HG03103 (cell line): ENCODE measurements around the gene MFAP3.
"Not testable (repeated sequence)": the region's sequence is repeated elsewhere in the genome, so short reads cannot be mapped to it uniquely, and the experiment has no call there.

ENCODE experiments used
- ATAC-seq: cut with Tn5 transposase; IDR thresholded peaks from one replicate; pipeline ENCODE4 v1.9.1; 2021; ENCODE audit warnings: low read depth; ENCODE audit not compliant: unreplicated experiment

Gene MFAP3

DNA sequence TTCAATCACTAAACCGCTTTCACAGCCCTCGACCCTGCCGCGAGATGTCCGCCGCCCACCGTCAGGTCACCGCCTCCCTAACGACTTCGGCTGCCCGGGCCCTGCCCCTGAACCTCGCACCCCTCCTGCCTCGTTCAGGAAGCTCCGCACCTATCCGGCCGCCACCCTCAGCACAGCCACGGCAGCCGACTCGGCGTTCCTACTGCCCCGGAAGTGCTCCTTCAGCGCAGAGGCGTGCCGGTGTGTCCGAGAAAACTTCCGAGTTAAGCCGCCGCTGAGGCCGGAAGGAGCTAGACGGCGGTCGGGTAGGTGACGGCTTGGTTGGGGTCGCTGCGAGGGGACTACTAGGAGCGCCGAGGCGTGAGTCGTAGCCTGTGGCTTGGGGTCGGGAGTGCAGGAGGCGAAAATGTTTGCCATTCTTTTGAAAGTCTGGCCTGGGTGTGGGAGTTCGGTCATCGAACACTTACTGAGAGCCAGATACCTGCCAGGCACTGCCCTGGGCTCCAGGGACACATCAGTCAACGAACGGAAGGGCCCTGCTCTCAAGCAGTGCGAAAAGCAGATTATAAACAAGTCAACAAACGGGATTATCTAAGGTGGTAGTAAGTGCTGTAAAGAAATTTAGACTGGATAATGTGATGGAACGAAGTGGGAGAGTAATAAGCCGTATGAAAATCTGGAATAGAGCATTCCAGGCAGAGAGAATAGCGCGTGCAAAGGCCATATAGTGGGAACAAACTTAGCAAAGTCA, at the start of gene MFAP3, which contains the start of gene FAM114A2:
Gene MFAP3, plus strand, starts transcription at position 261 of the 751 bp plus-strand sequence. CDS start 10,756 bp downstream, outside the sequence.
Gene FAM114A2, minus strand, starts transcription at position 204 of the 751 bp plus-strand sequence. CDS start 3,957 bp downstream, outside the sequence.
- ATAC-seq = peak; percentile 98

- no peak for ATAC-seq
Observed at GRCh38 chr5:153991168-153991567, 47.6 kb upstream of the MFAP3 start.

DNA sequence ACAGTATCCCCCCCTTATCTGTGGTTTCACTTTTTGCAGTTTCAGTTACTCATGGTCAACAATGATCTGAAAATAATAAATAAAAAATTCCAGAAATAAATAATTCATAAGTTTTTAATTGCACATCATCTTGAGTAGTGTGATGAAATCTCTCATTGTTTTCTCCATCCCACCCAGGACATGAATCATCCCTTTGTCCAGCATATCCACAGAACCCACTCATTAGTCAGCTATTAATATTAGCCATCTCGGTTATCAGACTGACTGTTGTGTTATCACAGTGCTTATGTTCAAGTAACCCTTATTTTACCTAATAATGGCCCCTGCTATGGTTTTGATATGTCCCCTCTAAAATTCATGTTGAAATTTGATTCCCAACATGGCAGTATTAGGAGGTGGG, 40.8 kb upstream of the MFAP3 start:
- ATAC-seq = no peak

GRCh38 chr5:153998768-153999167, 40.0 kb upstream of the MFAP3 start:
- ATAC-seq = no peak

DNA sequence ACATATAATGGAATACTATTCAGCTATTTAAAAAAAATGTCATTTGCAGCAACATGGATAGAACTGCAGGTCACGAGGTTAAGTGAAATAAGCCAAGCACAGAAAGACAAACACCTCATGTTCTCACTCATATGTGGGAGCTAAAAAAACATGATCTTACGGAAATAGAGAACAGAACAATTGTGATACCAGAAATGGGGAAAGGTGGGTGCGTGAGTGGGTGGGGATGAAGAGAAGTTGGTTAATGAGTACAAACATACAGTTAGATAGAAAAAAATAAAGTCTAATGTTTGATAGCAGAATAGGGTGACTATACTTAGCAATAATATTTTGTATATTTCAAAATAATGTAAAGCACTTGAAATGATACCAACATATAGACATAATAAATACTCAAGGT, 38.8 kb upstream of the MFAP3 start:
- ATAC-seq = no peak

GRCh38 chr5:154000703-154001102, 38.1 kb upstream of the MFAP3 start:
- no peak for ATAC-seq

- ATAC-seq = no peak
Observed at GRCh38 chr5:154002093-154002492, 36.7 kb upstream of the MFAP3 start.

GRCh38 chr5:154002511-154003020, 36.2 kb upstream of the MFAP3 start:
- no peak for ATAC-seq

DNA sequence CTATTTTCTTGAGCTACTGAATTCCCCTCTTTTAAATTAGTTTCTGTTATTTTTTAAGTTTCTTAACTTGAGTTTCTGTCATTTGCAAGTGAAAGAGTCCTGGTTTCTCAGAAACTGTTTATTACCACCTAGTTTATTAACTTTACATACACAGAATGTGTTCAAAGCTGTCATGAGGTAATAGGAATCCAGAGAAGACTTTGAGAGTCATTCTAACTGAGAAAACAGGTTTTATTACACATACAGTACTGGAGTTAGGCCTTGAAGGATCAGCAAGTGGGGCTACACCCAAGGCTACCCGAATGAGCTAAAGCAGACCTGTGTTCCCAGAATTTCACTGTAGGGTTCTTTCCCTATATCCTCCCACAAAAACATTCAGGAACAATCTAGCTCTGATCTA, 33.1 kb upstream of the MFAP3 start:
- no peak for ATAC-seq

DNA sequence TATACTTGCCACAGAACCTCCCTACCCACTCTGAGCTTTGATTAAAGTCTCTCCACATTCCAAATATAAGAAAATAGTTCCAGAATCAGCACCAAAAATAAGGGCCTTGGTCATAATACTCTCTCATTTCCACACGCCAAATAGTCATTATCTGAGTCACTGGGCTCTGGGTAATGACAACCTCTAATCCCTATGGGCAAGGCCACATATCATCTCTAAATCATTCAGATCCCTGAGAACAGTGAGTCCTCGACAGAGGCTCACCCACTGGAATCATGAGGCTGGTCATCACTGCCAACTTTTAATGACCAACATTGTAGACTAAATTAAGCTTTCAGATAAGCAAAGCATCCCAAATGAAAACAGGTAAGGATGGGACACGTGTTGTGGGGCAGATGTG, 28.1 kb upstream of the MFAP3 start:
- ATAC-seq = no peak

DNA sequence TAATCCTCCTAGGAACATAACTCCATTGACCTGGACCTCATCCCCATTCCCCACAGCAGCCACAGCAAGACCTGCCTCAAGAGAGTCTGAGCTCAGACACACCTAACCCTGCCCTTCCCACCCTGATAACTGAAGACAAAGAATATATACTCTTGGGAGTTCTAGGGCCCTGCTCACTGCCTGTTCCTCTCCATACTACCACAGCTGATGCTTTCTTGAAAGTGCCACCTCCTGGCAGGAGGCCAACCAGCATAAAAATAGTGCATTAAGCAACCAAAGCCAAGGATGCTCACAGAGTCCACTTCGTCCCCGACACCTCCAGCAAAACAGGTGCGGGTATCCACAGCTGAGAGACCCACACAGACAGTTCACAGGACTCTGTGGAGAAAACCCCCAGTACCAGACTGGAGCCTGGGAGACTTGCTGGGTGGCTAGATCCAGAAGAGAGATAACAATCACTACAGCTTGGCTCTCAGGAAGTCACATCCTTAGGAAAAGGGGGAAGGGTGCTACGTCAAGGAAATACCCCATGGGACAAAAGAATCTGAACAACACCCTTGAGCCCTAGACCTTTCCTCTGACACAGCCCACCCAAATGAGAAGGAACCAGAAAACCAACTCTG, 23.6 kb upstream of the MFAP3 start:
- no peak for ATAC-seq

- not testable (repeated sequence) for ATAC-seq
Observed at GRCh38 chr5:154018919-154019318, 19.8 kb upstream of the MFAP3 start.

DNA sequence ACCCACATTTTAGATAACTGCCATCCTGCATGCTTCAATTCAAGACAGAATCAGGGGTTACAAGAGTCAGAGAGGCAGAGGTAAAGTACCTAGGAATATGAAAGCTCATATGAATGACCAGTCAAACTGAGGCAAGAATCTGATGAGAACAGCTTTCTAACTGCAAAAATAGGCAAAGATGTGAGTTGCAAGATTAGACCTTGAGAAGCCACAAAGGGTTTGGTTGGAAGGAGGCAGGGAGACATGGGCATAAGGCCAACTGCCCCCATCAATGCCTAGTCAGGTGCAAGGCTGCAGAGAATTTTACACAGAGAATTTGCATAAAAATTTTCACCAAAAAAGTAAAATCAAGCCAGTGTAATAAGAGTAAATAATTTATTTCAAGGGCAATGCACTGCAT, 12.8 kb upstream of the MFAP3 start:
- no peak for ATAC-seq

DNA sequence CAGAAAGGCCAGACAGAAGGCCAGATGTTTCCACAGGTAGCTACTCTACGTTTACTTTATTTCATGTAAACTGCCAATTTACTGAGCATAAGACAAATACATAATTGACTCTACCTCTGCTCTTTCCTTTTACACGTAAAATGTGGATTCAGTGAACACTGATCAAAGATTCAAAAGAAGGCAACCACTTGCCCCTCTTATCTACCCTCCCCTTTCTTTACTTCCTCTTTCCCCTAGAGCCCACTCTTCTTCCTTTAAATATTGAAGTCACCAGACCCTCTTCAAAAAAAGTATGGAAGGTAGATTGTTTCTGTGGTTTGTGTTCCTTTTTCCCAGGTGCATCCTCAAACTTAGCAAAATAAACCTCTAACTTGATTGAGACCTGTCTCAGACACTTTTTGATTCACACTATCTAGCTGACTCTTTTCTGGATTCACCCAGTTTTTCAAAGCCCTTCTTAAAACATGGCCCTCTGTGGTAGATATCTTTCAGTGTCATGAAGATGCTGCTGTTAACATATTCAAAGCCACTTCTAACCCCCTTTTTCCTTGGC, 6.8 kb upstream of the MFAP3 start:
- ATAC-seq = no peak

DNA sequence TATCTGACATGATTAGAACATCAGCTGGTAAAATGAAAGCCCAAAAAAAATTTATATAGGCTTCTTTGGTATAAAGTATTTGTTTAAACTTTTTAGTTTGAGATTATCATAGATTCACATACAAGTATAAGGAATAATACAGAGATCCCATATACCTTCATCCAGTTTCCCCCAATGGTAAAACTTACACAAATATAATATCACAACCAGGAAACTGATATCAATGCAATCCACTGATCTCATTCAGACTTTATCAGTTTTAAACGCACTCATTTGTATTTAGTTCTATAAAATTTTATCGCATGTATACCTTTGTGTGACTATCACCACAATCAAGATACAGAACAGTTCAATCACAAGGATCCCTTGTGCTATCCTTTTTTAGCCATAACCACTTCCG, 3.8 kb upstream of the MFAP3 start:
- no peak for ATAC-seq

- peak; percentile 42 for ATAC-seq
Observed at GRCh38 chr5:154038261-154038706, 483 bp upstream of the MFAP3 start.

GRCh38 chr5:154039458-154039829, 677 bp downstream of the MFAP3 start:
- ATAC-seq = no peak

GRCh38 chr5:154042766-154043165, 4.0 kb downstream of the MFAP3 start:
- no peak for ATAC-seq

DNA sequence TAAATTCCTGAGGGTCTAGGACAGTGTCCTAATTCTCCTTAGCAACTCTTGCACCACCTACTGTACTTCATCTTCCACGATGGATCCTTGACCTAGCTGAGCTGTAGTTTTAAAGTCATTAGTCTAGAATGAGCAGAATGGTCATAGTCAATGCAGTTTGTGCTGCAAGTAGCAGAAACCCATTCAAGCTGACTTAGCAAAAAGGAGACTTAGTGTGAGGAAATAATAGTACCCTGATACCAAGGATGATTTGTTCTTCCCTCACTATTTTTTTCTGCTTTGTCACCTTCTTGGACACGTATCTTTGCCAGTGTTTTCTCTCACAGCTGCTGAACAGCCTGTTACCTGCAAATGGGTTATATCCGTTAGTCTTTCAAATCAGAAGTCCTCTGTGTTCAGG, 5.3 kb downstream of the MFAP3 start:
- ATAC-seq = no peak

DNA sequence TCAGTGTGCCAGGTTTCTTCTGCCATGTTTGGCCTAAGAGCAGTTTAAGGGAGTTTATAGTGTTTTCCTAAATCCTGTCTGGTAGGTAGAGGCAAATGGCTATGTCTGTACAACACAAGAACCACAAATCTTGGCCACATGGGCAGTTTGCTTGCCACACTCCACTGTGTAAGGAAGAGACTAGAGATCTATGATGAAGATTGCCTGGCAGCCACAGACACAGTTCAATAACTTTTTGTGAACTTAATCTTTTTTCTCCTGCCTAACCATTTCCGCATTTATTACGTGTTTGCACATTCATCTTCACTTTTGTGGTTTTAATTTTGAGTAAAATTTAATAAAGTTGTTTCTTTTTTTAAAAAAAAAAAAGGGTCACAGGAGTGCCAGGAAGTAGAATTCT, 5.8 kb downstream of the MFAP3 start:
- ATAC-seq = no peak

GRCh38 chr5:154046486-154046885, 7.7 kb downstream of the MFAP3 start:
- ATAC-seq = no peak

DNA sequence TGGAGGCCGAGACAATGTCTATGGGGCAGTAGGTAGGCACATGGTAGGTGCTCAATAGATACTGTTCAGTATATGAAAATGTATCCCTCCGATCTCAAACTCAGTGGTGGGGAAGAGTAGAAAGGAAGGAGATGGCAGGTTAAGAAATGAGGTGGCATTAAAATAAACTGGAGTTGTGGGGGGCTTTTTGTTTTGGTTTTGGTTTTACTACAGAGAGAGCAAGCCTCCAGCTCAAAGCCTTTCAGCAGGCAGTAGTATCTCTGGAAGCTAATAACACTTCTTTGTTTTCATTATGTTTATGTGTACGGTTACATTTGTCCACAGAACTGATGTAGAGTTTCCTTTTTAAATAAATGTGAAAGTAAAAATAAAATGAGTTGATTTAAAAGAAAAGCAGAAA, 8.6 kb downstream of the MFAP3 start:
- ATAC-seq = no peak
